GM19324 (cell line): ENCODE measurements around the gene CRABP1.
A peak's percentile ranks its signal among the peaks of the same experiment; 100 is the strongest.

Experiments used
- ATAC-seq: cut with Tn5 transposase; IDR thresholded peaks from one replicate; pipeline ENCODE4 v1.9.1; 2021; ENCODE audit warnings: mild to moderate bottlenecking, moderate library complexity; ENCODE audit not compliant: unreplicated experiment, low FRiP score

Gene CRABP1

GRCh38 chr15:78340231-78341056, at the start of gene CRABP1:
Gene CRABP1 (plus strand): TSS chr15:78340353. CDS start chr15:78340429, 76 bp downstream.
- no peak for ATAC-seq

- ATAC-seq, result no peak
Measured at GRCh38 chr15:78291052-78291451, 49.1 kb upstream of the CRABP1 start.

DNA sequence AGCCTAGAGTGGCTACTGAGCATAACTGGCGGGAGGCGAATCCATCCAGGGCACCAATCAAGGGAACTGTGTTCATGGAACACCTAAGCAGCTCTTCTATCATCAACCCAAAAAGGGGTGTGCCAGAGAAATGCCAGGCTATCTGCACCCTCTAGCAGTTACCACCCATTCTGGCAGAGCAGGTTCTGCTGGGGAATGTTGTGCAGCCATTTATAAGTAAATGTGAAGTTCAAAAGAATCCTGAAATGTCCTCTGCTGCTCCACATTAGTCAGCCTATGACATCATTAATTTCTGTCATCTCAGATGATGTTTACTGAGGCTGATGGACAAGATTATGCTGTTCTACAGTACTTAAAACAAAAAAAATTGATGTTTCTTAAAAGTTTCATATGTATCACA, 48.5 kb upstream of the CRABP1 start:
- no peak for ATAC-seq

- ATAC-seq, result no peak
Measured at GRCh38 chr15:78292219-78292618, 47.9 kb upstream of the CRABP1 start.

GRCh38 chr15:78299101-78299930, 40.8 kb upstream of the CRABP1 start, which contains the start of gene SKIC8:
Gene SKIC8 (minus strand): TSS chr15:78299609. CDS start chr15:78295686, 3,923 bp downstream.
- peak; percentile 79 for ATAC-seq

DNA sequence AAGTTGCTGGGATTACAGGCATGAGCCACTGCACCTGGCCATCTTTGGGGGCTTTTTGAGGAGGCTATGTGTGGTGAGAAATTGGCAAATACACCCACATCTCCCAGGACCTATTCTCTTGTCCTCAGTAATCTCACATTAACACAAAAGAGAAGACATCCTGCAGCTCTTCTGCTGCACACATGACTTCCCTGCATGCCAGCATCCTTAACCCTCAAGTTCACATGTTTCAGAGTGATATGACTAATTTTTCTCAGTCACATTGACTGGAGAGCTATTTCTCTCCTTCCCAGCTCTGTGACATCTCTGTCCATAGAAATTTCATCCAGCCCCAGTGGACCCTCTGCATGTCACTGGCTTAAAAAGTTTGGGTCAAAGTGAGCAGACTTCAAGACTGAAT, 38.8 kb upstream of the CRABP1 start:
- ATAC-seq, result no peak

- no peak for ATAC-seq
Measured at GRCh38 chr15:78301828-78302227, 38.3 kb upstream of the CRABP1 start.

DNA sequence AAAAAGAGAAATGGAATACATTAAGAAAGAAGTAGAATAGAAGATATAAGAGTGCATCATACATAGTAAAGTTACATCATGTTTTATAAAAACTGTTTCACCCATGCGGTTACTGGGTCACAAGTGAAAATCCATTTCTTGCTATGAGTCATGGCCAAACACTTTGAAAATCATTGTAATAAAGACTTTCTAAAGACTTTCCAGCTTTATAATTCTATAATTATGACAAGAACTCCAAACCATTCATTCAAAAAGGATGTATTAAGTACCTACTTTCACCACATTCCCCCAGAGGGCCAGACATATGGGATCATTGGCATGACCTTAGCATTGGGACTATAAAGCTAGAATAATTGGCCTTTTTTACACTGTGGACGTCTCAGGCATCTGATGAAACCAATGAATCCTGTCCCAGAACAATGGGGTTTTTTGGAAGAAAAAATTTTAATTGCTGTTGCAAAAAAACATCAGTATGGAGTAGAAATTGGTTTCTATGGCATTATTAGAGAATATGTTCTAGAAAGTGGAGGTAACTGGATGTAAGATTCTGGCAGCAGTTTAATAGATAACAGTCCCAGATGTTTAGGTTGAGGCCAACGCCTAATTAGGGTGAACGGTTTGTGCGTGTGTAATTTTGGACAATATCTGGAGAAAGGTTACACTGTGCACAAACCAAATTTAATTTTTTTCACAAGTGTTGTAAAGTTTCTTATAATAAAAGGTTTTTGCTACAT, 37.4 kb upstream of the CRABP1 start:
- ATAC-seq, result no peak

DNA sequence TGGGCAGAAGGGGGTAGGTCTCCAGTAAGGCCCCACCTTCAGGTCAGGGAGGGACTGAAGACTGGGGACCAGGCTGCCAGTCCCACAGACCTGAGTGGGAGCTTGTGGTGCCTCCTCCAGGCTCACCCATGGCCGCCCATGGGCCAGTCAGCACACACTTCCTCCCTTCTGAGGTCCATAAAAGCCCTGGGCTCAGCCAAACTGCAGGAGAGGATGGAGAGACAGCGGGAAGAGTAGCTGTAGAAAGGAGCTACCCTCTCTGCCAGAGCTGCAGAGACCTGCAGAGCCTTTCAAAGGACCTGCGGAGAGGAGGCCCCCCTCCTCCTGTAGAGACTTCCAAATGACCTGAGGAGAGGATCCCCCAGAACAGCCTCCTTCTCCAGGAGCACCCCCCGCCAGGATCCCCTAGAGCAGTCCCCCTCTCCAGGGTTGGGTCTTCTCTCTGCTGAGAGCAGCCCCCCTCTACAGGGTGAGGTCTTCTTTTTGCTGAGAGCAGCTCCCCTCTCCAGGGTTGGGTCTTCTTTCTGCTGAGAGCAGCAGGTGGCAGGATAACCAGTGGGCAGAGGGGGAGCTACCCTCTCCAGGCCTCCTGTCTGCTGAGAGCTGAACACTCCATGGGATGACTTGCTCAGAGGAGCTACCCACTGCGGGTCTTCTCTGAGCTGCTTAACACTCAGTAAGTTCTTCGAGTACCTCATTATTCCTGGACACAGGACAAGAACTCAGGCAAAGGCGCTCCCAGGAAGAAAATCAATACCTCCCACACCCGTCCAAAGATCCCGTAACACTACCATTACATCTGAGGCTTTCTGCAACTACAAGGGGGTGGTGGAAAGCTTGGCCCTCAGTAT, 35.7 kb upstream of the CRABP1 start:
- ATAC-seq, result no peak

GRCh38 chr15:78306176-78306774, 33.9 kb upstream of the CRABP1 start:
- no peak for ATAC-seq

- ATAC-seq, result no peak
Measured at GRCh38 chr15:78307976-78308375, 32.2 kb upstream of the CRABP1 start.

DNA sequence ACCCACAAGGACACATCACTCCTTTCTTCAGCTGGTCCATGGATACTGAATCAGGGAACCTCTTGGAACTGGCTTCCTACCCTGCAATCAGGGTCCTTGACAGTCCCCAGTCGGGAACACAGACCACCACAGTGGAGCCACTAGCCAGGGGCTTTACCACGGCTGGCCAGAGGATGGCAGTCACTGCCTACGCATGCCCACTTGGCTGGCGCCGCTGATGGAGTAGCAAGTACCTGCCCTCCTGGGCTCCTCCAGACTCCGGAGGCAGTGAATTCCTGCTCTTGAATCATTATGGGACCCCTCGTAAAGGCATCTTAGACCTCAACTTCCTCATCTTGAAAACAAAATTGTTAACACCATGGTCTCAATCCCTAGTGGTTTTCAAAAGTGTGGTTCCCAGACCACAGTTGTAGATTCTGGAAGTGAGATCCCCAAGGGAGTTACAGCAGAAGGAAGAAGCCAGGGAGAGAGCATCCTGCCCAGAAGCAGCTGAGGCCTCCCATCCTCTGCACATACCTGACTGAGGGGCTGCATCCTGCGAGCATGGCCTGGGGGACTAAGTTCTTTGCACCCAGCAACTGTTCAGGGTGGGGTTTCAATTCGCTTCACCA, 31.6 kb upstream of the CRABP1 start:
- ATAC-seq, result no peak

GRCh38 chr15:78311292-78311691, 28.9 kb upstream of the CRABP1 start:
- no peak for ATAC-seq

GRCh38 chr15:78312536-78312935, 27.6 kb upstream of the CRABP1 start:
- ATAC-seq, result no peak

DNA sequence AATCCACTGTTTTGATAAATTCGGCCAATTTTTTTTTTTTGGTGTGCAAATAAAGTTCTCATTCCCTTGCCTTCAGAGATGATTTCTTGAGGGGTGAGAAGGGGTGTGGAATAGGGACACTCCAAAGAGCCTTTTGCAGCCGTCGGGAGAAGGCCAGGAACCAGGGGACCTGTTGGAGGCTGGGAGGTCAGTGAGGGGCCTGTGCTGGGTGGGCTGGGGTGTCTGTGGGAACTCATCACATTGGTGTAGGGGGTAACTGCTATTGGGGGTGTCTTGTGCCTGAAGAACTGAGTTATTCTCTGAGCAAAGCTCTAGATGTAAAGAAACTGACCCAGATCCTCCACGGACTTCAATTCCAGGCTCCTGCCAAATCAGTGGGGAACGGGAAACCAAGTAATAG, 27.2 kb upstream of the CRABP1 start:
- no peak for ATAC-seq

- ATAC-seq, result no peak
Measured at GRCh38 chr15:78313383-78313782, 26.8 kb upstream of the CRABP1 start.

- ATAC-seq, result no peak
Measured at GRCh38 chr15:78314181-78314581, 26.0 kb upstream of the CRABP1 start.

DNA sequence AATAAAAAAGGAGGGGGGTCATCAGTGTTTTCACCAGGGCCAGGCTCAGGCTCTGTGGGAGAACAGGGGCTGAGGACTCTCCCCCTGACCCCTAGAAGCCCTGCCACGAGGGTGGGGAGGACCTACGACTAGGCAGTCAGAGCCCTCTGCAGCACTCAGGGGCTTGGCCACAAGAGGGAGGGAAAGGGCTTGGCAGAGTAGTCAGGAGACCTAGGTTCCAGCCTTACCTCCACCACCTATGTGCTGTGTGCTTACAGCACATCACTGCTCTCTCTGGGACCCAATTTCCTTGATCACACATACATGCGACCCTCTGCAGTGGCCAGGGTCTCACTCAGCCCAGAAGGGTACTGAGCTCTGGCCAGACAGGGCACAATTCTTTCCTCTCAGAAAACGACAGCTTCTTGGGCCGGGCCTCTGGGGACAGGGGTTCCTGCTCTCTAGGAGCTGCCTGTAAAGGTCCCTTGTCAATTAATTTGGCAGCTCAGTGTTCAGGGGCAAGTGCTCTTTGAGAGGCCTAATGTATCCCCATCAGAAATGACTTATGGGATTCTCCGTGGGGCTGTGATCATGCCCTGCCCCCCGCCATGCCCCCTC, 24.4 kb upstream of the CRABP1 start:
- no peak for ATAC-seq
